ENCODE measurements around the gene SETD3.

SETD3 gene

DNA sequence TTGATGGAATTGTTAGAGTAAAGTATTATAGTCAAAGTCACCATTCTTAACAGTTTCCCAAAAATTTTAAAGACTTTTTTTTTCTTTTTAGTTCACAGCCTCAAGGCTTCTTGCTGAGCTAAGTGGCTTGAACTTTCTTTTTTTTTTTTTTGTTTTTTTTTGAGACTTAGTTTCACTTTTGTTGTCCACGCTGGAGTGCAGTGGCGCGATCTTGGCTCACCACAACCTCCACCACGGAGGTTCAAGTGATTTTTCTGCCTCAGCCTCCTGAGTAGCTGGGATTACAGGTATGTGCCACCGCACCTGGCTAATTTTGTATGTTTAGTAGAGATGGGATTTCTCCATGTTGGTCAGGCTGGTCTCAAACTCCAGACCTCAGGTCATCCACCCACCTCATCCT is 92.8 kb downstream of the SETD3 start:
- DNase-seq = no peak

DNA sequence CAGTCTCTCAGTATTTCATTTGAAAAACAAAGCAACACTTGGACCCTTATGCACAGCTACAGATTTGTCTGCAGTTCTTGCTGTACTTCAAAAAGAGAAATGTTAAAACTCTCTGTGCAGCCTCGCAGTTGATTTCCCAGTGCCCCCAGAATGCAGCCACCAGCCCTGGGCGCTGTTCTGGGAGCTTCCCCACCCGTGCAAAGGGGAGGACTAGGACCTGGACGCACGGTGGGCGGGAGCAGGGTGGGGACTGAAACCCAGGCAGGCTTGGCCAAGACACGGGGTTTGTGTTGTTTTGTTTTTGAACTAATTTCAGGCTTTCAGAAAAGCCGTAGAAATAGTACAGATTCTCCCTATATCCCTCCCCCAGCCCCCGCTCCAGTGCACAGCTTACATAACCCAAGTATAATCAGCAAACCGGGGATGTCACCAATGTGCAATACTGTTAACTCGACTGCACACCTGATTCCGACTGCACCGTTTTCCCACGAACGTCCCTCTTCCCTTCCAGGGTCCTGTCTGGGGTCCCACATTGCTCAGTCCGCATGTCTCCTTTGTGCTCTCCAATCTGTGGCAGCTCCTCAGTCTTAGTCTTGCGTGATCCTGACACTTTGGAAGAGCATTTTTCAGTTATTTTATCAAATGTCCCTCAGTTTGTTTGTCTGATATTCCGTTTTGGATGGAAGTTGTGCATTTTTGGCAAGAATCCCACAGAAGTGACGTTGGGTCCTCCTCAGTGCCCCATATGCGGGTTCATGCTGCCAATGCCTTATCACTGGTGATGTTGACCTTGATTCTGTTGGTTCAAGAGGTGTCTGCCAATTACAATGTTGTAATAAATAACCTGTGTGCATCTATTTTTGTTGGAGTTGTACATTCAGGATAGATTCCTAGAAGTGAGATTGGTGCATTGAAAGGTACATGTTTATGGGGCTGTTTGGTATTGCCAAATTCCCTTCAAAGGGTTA is 95.9 kb downstream of the SETD3 start:
- no peak for DNase-seq

DNA sequence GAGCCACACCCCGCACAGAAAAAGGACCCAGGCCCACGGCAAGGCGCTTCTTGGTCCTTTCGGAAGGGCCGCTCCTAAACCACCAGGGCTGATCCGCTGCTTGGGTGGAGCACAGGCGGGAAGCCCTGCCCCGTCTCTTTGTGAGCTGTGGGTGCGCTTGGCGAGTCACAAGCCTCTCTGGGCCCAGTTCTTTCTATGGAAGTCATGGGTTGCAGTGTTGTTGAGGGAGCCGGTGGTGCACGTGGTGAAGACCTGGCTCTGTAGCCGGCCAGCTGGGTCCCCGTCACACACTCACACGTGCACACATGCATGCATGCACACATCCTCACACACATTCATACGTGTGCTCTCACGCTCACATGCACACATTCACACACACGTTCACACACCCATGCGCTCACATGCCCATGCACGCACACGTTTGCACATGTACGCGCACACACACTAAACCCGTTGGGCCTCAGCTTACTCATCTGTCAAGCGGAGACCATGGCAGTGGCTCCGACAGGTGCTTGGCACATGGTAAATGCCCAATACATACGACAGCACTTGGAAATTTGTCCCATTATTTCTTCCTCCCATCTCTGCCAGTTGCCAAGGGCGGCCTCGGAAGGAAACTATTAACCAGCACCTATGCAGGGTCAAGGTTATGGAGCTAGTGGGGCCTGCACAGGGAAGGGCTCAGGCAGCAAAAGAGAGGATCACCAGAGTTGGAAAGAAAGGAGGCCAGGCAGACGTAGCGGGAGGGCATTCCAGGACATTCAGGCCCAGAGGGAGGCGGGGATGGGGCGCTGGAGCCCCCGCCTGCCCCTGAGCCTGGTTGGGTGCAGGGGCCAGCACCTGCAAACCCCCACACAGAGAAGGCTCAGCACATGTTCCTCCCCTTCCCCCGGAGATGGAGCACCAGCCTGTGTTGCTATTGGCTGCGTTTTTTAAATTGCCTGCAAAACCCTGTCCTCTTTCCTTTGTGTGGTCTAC is 96.9 kb downstream of the SETD3 start:
- no peak for DNase-seq

DNA sequence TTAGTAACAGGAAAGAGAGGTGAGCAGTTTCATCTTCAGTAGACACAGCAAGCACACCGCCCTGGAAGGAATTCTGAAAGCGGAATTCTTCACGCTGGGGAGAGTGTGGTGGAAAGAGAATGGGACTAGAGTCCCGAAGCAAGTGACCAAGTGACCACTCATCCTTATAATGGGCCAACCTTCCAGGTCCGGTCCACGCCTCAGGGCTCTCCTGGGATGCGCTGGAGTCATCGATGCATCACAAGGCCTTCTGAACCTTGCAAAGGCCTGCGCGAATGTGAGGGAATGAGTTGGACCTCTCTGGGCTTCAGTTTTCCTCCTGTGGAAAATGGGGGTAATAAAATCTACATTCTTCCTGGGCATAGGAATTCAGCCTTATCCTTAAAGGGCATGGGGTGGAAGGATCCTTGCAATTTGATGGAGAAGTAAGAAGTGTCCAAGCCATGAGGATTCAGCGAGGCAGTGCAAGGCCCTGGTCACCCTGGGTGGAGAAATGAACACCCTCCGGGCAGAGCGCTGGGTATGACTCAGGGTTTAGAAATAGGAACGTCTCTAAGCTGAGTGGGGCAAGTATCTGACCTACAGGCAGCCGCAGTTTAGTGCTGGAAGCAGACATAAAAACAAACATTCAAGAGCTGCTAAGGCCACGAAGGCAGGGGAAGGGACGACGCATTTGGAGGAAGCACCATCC is 97.7 kb downstream of the SETD3 start:
- no peak for DNase-seq

DNA sequence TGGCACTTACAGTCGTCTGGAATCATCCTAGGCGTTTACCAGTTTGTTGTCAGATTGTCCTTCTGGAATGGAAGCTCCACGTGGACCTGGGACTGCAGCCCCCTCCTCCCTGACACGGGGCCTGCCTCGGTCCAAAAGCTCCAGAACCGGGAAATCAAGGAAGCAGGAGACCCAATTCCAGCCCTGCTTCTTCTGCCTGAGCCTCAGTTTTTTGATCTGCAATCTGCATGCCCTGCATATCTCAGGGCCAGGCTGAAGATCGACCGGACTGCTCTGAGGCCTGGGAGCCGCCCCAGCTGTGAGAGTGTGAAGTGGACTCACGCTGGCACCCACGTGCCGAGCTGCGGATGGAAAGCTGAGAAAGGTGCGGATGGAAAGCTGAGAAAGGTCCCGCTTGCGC is 98.6 kb downstream of the SETD3 start:
- DNase-seq = no peak

DNA sequence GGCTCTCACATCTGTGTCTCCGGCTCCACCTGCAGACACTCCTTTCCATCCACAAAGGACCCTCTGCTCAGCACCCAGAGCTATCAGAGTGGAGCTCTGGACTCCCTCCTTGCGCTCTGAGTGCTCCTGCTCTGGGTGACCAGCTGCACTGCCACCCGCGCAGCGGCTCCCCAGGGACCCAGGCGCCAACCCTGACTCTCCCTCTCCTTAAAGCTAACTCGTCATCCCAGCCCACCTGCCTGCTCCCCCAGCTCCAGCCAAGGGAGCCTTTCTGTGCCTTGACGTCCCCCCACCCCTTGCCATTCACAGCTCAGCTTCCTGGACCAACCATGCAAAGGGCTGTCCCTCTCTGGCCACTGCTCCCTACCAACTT is 99.0 kb downstream of the SETD3 start:
- DNase-seq = no peak

DNA sequence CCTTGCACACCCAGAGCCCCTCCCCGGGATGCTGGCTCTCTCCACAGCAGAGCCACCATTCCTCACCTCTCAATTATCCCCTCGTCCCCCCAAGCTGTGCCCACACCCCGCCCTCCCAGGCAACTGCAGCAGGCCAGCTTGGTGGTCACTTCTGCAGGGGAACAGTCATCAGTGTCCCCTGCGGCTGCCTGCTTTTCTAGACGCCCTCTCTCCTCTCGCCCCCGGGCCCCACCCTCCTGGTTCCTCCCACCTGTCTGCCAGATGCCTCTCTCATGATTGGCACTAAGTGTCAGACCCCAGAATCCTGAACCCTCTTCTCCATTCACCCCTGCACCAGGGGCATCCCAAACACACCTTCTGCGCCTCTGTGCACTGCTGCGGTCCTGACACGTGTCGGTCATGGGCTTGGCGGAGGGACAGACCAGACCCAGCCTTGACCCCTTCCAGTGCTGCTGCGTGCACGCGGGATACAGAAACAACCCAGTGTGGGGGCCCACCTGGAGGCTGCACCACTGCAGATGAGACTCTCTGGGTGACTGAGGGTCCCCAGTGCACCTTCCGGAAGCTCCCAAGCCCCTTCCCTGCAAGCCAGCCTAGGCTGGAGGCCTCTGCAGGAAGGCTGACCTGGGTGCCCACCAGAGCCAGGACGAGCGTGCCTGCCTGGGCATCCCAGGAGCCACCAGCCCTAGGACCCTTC is 99.5 kb downstream of the SETD3 start:
- DNase-seq = no peak

DNA sequence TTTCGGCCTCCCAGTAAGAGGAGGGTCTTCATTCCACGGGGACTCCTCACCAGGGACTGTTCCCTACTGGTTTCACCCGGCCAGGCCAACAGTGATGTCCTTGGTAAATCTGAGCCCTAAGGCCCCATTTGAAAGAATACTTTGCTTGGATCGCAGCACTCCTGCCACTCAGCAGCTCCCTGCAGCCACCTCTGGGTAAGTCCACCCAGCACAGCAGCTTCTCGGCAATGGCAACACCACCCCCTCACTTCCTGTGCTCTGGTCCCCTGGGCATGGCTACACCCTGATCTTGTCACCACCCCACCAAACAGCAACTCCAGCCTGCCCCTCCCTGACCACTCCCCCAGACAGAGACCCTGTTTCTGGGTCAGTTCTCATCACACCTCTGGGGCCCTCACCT is 100.3 kb downstream of the SETD3 start:
- no peak for DNase-seq

DNA sequence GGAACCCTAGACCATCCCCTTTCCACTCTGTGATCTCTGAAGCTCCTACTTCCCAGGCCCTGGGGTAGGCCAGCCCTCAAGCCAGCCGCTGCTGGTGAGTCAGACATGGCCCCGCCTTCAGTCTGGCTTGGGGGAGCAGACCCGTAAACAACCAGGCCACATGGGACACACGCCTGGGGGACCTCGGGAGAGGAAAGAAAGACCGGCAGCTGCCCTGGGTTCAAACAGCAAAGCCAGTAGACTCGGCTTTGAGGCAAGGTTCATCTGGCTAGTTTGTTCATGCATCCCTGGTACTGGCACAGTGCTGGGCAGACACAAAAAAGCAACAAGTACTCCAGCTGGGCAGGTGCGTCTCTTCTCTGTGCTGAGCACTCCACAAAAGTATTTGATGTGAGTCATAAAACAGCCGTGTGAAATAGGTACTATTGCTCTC is 101.9 kb downstream of the SETD3 start:
- DNase-seq = no peak

DNA sequence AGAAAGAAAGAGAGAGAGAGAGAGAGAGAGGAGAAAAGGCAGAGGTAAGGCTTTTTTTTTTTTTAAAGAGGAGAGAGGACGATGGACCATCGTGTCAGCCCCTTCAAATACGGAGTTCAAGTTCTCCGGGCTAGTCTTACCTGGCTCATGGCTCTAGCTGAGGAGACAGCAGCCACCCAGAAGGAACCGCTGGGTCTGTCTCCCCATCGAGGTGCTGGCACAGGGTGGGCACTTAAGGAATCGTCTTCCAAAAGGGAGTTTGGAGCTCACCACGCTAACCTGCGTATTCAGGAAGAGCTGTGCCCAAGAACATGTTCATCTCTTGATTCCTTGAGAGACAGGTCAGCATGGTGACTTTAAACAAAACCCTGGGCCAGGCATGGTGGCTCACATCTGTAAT is 102.7 kb downstream of the SETD3 start:
- DNase-seq = no peak

DNA sequence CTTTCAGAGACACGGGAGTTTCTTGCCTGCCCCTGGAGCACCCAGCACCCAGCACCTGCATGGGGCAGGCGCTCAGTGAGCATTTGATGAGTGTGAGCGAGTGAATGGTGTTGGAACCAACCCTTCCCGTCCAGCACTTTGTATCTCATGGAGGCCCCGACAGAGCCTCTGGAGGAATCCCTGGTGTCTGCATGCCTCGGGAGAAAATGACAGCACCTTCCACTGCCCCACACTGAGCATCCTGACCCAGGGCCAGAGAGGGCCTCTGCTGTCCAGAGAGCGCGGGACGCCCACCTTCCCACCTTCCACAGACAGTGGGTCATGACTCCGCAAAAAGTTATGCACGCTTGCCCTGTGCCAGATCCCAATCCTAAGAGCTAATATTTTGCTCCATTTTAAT is 105.7 kb downstream of the SETD3 start:
- no peak for DNase-seq

DNA sequence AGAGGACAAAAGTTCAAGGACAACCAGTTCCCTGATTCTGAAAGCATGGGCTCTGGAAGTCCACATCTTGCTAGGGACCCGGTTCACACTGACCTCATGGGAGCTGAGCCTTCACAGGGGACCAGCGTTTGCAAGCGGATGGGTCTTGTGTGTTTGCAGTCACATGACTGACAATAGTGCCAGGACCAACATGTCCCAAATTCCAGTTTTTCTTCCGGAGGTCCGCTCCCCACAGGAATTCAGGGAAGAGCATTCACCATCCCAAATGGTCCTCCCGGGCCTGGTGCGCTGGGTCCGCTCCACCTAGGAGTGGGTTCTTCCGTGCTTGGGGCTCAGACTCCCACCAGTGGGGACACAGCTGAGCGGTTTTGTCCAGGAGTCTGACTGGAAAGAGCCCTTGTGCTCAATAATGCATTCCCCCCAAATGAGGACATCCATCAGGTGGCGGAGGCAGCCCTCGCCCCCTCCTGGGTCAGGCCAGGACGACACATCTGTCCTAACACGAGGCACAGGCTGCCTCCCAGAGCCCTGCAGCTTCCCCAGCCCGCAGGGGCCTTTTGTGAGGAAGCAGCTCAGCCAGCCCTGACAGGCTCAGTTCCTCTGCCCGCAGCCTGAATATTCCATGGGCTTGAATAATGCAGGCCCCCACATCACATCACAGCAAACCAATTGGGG is 116.9 kb downstream of the SETD3 start:
- no peak for DNase-seq

DNA sequence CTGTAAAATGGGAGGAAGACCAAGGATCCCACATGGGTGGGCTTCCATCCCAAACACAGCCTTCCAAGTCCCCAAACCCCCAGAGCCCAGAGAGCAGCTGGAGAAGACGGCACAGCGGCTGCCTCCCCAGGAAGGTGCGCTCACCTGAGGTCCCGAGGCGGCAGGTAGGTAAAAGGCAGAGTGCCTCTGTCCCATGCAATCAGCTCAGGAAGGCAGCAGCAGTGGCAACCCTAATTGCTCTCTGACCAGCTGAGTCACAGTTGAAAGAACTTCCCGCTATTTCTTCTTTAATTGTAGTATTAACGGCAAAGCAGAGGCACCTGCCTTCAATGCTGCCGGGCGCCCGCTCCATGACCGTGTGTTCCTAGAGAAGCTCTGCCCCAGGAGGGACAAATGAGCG is 117.6 kb downstream of the SETD3 start:
- DNase-seq = no peak

DNA sequence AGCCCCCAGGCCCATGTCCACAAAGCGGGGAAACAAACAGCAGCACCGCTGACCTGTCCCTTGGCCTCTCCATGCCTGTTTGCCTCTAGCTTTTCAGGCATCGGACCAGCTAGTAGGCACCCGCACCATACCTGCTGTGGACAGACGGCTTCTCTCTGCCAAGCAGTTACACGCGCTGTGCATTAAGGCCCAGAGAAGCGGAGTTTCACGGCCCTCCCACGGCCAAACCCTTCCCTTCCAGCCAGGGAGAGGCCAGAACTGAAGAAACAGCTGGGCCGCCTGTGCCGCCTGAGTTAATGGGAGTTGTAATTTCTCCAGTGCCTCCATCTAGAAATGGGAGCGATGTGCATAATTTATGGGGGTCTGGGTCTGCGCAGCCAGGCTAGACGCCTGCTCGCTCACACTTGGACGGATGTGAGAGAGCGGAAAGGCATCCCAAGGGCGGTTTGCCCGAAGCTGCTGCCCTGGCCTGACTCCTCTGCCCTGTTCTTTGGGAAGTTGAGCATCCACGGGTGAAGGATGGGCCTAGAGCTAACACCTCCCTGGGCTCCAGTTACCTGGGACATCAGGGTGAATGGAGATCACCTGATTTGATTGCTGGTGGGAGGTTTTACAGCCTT is 119.0 kb downstream of the SETD3 start:
- no peak for DNase-seq

DNA sequence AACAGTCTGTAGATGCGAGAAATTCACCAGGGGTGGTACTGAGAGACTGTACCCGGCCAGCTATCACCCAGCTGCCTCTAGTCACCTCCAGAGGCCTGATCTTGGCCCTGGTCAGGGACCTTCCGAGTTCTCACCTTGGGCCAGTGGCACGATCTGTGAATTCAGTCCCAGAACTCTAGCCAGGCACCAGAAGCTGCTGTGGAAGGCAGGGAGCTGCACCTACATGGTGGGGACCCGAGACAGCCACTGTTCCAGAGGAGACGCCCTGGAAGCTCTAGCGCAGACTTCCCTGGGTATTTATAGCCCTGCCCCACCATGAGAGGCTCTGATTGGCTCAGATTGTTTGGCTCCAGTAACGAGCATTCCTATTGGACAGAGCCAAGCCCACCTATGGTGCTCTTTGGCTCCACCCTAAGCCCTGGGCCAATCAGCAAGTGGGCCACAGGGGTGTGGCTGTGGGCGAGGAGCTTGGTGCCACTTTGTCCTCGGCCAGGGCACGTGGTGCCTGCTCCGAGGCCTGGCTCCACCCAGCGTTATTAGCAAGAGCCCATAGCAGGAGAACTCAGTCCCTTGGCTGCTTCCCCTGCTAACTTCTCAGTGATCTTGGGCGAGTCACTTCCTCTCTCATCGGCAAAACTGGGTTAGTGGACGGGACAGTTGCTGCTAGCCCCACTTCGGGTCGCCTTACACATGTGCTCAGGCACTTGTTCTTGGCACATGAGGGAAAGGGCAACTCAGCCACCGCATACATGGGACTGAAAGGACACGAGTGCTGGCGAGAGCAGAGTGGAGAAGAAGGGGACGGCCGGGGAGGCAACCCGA is 119.7 kb downstream of the SETD3 start:
- peak; percentile 13 for DNase-seq

DNA sequence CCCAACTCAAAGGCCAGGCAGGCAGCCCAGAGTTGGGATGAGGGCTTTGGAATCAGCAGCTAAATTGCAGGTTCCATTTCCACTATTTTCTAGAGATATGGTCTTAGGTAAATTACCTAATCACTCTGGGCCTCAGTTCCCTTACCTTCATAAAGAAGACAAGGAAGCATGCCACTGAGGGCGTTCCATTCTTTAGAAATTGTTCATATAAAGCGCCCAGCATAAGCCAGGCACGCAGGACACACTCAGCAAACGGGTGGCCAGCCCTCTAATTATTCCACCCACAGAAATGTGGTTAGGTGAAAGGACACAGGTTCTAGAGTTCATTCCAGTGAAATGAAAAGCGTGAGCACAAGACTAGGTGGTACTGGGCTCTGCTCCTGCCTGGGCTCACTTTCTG is 120.8 kb downstream of the SETD3 start:
- DNase-seq = no peak

DNA sequence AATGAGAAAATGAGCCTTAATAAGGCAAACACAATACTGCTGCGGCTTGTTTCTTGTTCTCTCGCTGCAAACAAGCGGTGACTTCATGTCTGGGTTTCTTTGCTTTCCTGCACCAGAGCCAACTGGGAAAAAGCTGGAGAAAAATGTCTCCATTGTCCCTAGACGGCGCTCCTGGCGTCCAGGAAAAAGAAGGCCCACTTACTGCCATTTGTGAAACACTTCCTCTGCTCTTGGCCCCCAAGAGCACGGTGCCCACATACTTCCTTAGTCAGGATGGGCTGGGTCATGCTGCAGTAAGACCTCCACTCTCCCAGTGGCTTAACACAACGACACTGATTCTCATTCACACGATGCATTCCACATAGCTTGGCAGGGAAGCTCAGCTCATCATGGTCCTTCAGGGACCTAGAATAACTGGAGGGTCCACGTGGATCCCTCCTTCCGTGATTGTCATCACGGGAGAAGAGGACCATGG is 122.7 kb downstream of the SETD3 start:
- no peak for DNase-seq

DNA sequence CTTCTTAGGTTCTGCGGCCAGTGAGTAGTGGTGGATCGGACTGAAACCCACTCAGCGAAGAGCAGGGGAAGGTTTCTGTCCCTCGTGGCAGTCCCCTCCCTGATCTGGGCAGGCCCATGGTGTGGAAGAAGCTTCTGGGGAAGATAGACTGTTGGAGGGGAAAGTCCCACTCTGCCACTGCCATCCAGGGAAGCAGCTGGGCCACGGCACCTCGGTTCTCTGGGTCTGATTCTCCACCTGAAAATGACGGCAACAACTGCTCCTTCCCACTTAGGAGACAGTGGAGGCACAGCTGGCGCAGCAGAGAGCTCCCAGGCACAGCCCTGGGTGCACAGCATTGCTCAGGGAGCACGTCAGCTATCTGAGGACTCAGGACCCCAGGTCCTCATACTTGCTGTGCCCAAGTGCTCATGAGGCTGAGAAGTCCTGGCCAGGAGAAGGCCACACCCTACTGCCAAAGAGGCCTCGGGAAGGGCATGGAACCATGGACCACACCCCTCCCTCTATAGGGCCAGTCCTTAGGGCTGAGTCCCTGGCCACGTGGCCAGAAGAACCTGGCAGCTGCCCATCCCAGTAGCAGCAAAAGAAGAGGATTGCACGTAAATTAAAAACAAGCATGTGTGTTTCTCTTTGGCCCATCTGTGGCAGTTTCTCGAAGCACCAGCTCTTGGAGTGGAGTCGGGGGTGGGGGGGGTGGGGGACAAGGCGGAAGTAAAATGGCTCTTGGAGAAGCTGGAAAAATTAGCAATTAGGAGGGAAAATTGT is 123.3 kb downstream of the SETD3 start:
- DNase-seq = no peak

DNA sequence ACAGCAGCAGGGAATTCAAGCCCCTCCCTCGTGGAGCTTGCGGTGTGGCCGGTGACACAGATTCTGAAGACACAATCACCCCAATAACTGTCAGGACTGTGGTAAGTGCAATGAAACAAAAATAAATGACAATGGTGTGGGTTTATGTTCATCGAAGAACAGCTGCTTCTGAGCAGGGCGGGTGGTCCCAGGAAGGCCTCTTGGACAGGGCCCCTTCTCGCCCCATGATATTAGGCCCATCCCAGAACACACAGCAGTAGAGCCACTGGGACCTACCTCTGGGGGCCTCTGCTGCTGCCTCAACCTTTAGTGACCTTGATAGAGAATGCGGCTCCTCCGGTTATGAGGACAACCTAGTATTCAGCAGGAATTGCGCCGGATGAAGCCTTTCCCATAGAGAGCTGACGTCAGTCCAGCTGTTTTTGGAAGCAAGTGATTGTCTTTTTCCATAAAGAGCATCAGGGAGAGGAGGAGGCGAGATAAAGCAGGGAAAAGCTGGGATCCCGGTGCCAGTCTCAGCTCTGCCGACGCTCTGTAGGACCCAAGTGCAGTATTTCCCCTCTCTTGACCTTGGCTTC is 124.5 kb downstream of the SETD3 start:
- DNase-seq = no peak

Data from activated CD4-positive, alpha-beta T cell treated with anti-CD3 and anti-CD28 coated beads, Interleukin-10, Interleukin-2, amounts not matched to agents 100 ng/mL and 50 ng/mL, durations not matched to agents 16 hours and 8 hours (primary cell).